NCI-H1694 (cell line): Measurements from ENCODE around the gene SPDYE17.
"Not testable (repeated sequence)": the region's sequence is repeated elsewhere in the genome, so short reads cannot be mapped to it uniquely, and the experiment has no call there.

ENCODE experiments used
- DNase-seq: peaks from one replicate; lab custom pipeline; 2025; lab: John Stamatoyannopoulos, UW

The SPDYE17 gene, protein sequence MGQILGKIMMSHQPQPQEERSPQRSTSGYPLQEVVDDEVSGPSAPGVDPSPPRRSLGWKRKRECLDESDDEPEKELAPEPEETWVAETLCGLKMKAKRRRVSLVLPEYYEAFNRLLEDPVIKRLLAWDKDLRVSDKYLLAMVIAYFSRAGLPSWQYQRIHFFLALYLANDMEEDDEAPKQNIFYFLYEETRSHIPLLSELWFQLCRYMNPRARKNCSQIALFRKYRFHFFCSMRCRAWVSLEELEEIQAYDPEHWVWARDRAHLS

DNA sequence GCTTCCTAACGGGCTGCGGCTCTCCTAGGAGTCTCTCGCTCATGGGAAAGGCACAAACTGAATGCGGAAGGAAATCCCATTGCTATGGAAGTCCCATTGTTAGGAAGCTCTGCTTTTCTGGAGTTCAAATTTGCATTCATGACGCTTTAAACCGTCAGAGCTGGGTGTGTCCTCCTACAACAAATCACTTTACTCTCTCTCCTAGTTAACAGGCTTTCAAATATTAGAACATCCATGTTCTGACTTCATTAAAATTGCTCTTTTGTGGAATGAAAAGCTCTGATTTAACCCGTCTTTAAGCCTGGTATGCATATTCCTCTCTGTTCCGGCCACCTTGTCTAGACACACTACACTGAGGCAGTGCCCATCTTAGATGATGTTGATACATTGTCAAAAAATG is at the start of gene SPDYE17:
Gene SPDYE17, minus strand, starts transcription at position 101 of the 400 bp plus-strand sequence. CDS start 1,791 bp downstream, outside the sequence.
- DNase-seq: not testable (repeated sequence)

DNA sequence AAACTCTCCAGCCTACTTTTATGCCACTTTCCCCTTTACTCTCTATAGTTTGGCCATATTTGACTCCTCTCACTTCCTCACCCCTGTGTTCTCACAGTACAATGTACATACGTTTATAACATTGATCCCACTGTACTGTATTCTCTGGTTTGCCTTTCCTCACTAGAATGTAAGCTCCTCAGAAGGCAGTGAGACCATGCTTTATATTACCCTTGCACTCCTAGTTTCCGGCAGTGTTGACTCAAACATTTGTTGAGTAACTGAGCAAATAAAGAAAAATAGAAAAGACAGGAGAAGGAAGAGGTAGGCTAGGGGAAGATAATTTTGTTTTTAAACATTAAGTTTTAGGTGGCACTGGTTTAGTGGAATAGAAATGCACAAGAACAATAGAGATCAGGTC is 48.1 kb upstream of the SPDYE17 start:
- not testable (repeated sequence) for DNase-seq

DNA sequence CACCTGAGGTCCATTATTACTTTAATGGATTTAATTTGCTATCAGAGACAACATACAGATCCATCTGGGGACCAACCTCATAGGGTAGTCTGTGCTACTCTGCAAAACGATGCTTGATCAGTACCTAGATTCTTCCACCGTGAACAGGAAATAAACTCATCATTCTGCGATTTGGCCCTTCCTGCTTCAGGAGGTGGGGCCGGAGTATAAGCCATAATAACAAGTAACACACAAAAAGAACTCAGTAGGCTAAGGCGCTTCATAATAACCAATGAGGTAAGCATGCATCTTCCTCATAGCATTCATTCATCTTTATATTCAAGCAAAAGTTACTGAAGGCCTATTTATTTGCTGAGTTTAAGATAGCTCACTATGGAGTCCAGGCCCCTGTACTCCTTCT is 47.5 kb upstream of the SPDYE17 start:
- not testable (repeated sequence) for DNase-seq

DNA sequence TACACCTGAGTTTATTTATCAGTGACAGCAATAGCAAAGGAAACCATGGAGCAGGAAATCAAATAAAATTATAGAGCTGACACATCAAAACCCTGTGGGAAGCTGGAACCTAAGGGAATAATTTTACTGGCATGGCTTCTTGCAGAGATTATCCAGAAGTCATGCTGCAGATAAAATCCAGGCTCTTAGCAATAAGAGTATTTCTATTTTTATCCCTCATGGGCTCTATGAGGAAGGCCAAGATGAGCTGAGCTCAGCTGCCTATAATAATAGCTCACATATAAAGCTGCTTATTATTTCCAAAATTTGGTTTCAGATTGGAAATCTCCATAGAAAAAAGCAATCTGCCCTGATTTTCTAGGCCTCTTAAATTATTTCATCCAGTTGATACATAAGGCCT is 47.0 kb upstream of the SPDYE17 start:
- not testable (repeated sequence) for DNase-seq

DNA sequence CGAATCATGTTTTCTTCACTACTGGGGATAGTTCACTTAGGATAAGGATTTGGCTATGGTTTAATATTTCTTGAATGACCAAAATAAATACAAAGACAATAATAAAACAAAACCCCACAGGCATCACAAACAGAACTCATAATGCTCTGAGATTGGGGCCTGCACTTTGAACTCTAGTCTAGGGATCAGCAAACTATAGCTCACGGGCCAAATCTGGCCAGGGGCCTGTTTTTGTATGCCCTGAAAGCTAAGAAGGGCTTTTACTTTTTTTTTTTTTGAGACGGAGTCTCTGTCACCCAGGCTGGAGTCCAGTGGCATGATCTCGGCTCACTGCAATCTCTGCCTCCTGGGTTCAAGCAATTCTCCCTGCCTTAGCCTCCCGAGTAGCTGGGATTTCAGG is 44.9 kb upstream of the SPDYE17 start:
- DNase-seq: not testable (repeated sequence)

DNA sequence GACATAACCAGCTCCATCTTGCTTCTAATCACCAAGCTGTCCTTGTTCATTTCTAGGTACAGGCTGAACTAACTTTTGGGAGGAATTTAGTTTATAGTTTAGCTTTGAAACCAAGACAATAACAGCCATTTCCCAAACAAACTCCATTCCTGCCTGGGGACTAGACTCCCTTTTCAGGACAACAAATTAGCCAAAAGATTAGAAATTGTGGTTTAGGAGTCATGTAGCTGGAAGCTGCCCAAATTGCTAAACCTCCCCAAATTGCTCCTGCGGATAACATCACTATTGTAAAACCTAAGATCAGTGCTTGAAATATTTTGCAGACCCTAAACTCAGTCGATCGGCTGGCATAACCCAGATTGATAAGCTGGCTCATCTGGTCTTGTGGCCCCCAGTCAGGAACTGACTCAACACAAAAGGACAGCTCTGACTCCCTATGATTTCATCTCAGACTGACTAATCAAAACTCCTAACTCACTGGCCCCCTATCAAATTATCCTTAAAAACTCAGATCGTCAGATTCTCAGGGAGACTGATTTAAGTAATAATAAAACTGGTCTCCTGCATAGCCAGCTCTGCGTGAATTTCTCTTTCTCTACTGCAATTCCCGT is 42.7 kb upstream of the SPDYE17 start:
- DNase-seq: not testable (repeated sequence)

DNA sequence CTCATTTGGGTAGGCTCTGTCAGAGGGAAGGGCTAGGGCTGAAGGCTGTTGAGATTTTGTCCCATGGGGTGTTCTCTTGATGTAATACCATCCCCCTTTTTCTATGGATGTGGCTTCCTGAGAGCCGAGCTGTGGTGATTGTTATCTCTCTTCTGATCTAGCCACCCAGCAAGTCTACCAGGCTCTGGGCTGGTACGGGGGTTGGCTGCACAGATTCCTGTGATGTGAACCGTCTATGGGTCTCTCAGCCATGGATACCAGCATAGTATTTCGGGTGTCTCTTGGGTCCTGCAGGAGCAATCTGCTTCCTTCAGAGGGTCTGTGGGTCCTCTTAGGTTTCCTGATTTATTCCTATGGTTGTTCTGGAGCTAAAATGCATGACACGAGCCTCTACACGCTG is 38.9 kb upstream of the SPDYE17 start:
- DNase-seq: not testable (repeated sequence)

DNA sequence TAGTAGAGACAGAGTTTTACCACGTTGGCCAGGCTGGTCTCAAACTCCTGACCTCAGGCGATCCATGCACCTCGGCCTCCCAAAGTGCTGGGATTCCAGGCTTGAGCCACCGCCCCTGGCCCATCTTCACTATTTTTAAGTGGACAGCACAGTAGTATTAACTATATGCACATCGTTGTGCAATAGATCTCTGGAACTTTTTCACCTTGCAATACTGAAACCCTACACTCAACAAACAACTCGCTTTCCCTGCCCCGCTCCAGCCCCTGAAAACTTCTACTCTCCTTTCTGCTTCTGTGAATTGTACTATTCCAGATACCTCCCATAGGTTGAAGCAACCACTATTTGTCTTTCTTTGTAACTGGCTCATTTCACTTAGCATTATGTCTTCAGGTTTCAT is 33.7 kb upstream of the SPDYE17 start:
- not testable (repeated sequence) for DNase-seq

DNA sequence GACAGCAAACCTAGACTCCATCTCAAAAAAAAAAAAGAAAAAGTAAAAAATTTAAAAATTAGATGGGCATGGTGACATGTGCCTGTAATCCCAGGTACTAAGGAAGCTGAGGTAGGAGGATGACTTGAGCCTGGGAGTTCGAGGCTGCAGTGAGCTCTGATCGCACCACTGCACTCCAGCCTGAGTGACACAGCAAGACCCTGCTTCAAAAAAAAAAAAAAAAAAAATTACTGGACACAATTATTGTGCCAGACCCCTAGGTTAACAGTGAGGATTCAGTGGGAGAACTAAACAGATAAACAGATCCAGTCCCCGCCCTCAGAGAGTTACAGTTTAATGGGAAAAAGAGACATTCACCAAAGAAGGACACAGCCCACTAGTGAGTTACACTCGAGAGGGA is 31.6 kb upstream of the SPDYE17 start:
- not testable (repeated sequence) for DNase-seq

DNA sequence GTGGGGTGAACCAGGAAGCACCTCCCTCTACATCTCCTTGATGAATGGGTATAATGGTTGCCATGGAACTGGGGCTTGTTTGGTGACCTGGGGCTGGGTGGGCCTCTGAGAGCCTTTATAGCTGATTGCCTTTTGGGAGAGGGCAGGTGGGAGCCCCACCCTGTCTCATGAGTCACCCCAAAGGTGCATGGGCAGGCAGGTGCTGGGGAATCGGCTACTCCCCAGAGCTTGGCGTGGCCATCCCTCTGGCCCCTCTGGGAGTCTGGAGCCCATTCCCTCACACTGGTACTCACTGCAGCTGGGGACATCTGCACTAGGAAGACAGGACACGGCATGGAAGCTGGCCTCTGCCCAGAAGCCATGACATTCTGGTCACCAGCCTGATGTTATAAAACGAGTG is 30.4 kb upstream of the SPDYE17 start, which contains the start of gene SPDYE18:
Gene SPDYE18, minus strand, starts transcription at position 2 of the 400 bp plus-strand sequence. CDS start 2,046 bp downstream, outside the sequence.
- DNase-seq: not testable (repeated sequence)

DNA sequence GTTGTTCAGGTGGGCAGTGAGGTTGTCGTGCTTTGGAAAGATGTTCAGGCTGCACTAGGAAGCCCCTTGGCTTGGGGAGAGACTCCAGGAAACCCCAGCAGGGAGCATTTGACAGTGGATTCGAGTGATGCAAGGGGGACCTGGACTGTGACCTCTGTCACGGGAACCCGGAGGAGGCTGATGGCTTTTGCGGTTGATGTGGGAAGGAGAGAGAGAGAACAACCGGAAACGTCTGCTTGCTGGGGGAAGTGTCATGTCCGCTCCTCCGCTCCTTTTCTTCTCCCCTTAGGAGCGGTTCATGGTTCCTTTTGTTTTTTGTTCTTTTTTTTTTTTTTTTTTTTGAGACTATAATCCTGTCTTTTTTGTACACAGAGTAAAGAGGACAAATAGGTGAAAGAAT is 5.8 kb downstream of the SPDYE17 start:
- DNase-seq: not testable (repeated sequence)

DNA sequence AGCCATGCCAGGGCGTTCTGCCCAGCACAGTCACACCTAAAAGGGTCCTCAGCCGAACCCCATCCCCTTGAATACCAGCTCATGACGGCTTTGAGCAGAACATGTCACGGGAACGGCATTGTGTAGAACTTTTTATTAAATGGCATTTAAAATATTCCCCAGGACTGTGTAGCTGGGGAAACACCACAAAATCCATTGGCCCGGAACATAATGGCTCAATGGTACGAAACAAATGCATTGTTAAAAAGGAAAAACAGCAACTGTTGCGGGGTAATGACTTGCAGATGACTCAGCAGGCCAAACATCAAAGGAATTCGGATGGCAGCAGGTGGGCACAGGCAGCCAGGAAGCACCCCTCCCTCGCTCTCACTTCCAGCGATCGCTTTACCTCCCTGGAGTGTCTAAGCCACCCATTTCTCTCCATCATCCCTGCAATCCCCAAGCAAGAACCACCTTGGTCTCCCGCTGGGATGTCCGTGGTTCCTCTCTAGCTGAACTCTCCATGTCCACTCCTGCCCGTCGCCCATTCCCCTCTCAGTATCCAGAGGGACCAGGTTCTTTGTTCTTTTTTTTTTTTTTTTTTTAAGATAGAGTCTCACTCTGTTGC is 22.0 kb downstream of the SPDYE17 start:
- not testable (repeated sequence) for DNase-seq

DNA sequence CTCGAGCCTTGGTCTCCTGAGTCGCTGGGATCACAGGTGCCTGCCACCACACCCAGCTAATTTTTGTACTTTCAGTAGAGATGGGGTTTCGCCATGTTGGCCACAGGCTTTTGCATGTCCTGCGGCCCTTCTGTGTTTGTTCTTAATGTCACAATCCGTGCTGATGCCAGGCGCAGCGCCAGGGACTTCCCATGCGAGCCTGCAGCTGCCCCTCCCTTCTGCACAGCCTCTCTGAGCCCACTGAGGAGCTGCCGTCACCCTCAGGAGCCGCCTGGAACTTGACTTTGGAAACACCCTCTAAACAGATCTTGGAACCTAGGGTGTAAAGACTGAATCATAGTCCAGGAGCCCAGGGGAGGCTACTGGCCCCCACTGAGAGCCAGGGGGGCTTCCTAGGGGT is 24.2 kb downstream of the SPDYE17 start:
- DNase-seq: not testable (repeated sequence)

DNA sequence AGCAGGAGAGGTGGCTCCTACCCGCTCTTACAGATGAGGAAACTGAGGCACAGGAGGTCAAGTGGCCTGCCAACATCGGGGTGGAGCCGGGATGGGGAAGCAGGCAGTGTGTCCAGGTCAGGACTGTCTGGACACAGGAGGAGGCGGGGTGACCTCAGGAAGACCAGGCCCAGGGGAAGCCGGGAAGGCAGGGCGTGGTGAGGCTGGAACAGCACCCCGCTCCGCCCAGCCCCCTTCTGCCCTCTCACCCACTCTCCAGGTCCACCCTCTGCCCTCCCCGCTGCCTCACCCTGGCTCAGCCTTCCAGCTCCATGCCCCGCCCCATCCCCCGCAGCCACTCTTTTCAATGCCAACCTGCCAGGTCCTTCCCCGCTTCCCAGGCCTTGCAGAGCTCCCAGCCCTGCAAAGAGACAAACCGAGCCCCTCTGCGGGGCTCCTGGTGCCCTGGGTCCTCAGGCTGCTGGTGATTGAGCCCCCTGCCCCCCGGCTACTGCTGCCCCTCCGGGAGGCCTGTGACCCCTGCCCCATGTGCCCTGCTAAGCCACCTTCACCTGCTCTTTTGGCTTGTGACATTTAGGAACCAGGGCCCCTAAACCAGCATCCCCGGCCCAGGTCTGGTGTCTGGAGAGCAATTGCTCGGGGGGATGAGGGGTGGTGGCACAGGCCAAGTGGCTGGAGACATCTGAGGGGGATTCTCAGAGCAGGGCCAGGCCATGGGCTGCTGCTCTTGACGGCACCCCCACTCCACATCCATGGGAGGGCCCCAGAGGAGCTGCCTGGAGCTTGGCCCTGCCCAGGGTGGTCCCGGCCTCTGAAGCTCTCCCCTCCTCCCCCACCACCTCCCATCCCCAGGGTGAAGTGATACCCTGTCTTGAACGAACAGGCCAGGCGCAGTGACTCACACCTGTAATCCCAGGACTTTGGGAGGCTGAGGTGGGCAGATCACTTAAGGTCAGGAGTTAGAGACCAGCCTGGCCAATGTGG is 25.7 kb downstream of the SPDYE17 start:
- not testable (repeated sequence) for DNase-seq

DNA sequence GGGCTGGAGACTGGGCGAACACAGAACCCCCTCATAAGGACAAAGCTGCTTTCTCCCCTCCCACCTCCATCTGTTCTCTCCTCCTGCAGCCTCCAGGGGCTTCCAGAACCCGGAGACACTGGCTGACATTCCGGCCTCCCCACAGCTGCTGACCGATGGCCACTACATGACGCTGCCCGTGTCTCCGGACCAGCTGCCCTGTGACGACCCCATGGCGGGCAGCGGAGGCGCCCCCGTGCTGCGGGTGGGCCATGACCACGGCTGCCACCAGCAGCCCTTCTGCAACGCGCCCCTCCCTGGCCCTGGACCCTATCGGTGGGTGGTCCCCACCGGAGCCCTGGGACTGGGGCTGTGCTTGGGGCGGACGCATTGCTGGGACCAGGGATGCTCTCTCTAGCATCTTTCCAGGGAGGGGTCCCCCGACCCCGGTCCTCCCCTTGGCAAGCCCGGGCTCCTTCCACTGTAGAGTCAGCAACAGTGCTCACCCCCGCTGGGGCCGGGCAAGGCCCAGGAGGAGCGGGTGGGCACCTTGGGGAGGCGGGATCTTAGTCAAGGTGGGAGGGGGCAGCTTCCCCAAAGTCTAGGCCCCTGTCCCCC is 26.6 kb downstream of the SPDYE17 start:
- not testable (repeated sequence) for DNase-seq

DNA sequence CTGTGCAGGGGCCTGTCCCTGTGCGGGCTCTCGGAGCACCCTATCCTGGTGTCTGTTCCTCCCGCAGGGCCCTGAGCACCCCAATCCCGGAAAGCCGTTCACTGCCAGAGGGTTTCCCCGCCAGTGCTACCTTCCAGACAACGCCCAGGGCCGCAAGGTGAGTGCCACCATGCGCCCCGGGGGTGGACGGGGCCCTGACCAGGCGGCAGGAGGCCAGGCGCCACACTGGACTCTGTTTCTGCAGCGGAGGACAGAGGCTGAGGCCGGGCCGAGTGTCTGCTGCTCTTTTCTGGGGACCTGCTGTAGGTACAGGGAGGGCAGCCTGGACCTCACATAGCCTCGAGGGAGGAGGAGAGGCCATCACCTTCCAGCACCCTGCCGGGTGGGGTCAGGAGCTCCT is 28.0 kb downstream of the SPDYE17 start:
- DNase-seq: not testable (repeated sequence)

DNA sequence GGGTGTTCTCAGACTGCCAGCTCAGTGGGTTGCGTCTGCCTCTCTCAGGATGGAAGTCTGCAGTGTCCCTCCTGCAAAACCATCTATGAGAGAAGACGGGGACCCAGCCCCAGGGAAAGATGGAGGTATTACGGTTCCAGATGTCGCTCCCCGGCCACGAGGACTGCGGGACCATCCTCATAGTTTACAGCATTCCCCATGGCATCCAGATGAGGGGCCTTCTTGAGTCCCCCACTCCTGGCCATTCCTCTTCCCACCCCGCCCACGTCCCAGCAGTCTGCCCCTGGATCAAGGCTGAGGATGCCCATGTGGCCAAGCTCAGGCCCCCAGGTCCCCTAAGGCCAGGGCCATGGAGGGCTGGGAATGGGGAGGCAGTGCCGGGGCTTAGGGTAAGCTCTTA is 28.9 kb downstream of the SPDYE17 start:
- DNase-seq: not testable (repeated sequence)

DNA sequence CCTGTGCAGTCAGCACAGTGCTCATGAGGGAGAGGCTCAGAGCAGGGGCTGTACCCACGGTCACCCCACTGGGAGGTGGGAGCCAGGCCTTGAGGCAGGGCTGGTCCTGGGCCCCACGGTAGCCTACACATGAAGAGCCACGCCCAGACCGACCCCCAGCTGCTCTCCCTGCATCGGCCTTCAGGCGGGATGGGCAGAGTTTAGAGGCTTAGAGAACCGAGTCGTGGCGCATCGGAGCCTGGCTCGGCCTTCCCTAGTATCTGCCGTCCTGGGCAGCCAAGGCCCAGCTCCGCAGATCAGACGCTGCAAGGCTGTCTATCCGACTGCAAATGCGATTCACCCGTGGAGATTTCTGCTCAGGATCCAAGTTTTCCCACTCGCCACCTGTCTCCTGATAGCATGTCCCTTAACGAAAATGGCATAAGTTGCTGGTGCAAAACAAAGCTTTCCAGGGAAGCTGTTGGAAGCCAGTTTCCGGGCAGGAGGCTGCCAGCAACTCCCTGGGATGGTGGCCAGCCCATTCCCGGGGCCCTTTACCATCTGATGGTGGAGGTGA is 29.4 kb downstream of the SPDYE17 start:
- DNase-seq: not testable (repeated sequence)

DNA sequence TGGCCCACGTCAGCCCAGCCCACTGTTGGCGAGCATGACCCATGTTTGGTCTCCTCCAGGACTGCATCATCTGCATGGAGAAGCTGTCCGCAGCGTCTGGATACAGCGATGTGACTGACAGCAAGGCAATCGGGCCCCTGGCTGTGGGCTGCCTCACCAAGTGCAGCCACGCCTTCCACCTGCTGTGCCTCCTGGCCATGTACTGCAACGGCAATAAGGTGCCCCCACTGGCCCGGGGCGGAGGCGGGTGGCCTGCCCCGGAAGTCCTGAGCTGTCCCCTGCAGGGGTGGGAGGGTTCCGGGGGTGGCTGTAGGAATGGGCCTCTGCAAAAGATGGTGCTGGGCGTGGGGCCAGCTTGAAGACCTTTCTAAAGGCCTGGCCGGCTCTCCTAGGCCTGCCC is 30.1 kb downstream of the SPDYE17 start:
- not testable (repeated sequence) for DNase-seq

DNA sequence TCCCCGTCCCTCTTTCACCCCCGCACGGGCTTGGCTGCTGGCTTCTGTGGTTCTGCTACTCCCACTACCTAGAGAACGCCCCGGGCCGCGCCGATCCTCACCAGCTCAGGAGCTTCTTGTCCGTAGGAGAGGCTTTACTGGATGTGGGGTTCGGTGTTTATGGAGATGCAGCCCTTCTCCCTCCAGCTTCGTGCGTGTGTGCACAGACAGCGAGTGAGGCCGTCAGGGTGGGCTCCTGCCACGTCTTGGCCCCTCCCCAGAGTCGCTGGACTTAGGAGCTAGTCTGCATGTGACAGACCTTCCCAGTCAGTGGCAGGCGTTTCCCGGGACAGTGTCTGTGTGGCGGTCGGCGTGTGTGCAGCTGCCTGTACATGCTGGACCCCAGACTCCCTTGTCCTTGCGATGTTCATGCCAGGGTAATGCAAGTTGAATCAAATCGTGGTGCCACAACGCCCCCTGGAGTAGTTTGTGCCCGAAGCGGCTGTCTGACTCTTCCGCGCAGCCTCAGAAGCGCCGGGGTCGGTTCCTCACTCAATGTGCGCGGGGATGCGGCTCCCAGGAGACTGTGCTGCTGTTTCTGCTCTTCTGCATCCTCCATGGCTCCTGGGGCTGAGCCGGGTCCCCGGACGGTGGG is 32.6 kb downstream of the SPDYE17 start:
- not testable (repeated sequence) for DNase-seq
